Measurements from ENCODE around the gene STAMBP. TPM values are rescaled to one million over a fixed set of nuclear protein-coding genes. Genes with fewer than 3 reads are reported as not detected.

STAMBP gene
- total and polyA plus RNA-seq, 9 of the 15 experiments (the other 6 are each of a cell fraction or from before 2014, with no cell fraction given) = 36.9 to 75.2 (median 48.8) TPM

DNA sequence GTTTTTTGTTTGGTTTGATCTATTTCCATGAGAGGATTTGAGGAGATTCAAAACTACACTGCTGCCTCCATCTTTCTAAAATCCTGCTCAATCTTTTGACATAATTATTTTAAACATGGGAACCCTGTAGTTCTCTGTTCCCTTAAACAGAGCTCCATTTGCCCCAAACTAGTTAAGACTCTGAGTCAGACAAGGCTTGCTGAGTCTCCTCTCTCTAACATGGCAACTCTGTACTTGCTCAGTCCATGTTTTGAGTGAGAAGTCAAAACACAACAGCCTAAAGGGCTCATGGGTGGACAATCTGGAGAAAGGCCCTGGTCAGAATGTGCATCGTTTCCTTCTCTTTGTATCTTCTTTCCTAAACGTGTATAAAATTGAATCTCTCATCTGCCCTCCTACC, 7.1 kb upstream of the STAMBP start (continued):
- TF ChIP-seq, protein P1, sequence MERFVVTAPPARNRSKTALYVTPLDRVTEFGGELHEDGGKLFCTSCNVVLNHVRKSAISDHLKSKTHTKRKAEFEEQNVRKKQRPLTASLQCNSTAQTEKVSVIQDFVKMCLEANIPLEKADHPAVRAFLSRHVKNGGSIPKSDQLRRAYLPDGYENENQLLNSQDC (CRISPR knock-in tag; IDR thresholded peaks at IDR 0.05) = no peak
- no peak for TF ChIP-seq RAD51 (IDR thresholded peaks at IDR 0.05; ENCODE audit: borderline replicate concordance, low read depth)

DNA sequence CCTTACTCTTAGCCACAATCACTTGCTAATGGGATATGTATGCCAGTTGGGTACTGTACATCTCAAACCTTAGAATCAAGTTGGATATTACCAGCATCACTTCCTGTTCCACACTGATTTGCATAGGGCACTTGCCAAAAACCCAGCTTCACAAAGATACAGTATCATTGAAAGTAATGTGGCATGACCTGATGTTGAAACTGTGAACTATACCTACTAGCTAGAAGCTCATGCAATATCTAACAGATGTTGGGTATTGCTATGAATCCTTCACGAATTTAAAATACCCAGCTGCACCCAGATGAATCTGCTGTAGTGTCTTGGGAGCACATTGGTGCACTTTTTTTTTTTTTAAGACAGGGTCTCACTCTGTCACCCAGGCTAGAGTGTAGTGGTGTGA, 6.5 kb upstream of the STAMBP start:
- Histone ChIP-seq H3K9me1 (ENCODE audit: control insufficient read depth, insufficient read depth, low read length) (no peaks in the 10 kb centered on the region), H3K27me3 (ENCODE audit: control insufficient read depth in 2 of 2, insufficient read depth in 2 of 2, low read length in 2 of 2) (no peaks in the 10 kb centered on the region), H3K9me3 (replicated peaks; ENCODE audit: control insufficient read depth, insufficient read depth, low read depth, low read length) (no peaks in the 10 kb centered on the region), H3K9ac (ENCODE audit: insufficient read depth in 1 of 2, low read depth in 2 of 2, low read length in 2 of 2) (no peak overlapping the region), H3K36me3 (ENCODE audit: control insufficient read depth, insufficient read depth, low read length) (no peaks in the 10 kb centered on the region), H2AFZ (ENCODE audit: low read depth, low read length) (no peak overlapping the region), H4K20me1 (replicated peaks; ENCODE audit: control insufficient read depth, insufficient read depth, low read length) (no peaks in the 10 kb centered on the region), H3K4me1 (replicated peaks in 1 of 2; ENCODE audit: control insufficient read depth in 2 of 2, insufficient read depth in 2 of 2, low read length in 2 of 2) (peaks cover 4 to 6% of the 10 kb centered on the region in 2 experiments; a peak in 2 of 5 replicates), H3K27ac (ENCODE audit: extremely low read depth, low read depth, low read length) (no peak overlapping the region), H3K4me2 (ENCODE audit: insufficient read depth, low read length) (no peak overlapping the region), H3K4me3 (no peak overlapping the region), H3K79me2 (ENCODE audit: control insufficient read depth, insufficient read depth, low read length) (no peaks in the 10 kb centered on the region)
- POLR2A ChIA-PET = interaction anchor here (0.6 to 1.4 kb wide), 2 partner anchors 9 to 327 kb away, joined by 3 to 6 read pairs; no protein-coding TSS in a partner anchor
- CTCF ChIA-PET (ENCODE audit: low intra/inter-chr PET ratio) = interaction anchor here (0.5 to 0.6 kb wide), 2 partner anchors 40 to 258 kb away, joined by 3 read pairs; no protein-coding TSS in a partner anchor
- intact Hi-C loops (cut with micrococcal nuclease) (loop anchor here (10.0 kb wide), 7 partner anchors 147 to 573 kb away; partner anchors contain the start of genes BOLA3 and TET3), in situ Hi-C loops (cut with MboI) (no loop called here)
- no peak for DNase-seq (ENCODE audit: extremely low read depth in 1 of 4, low spot score in 3 of 4)
- FAIRE-seq = no peak
- ATAC-seq = no peak
- no TSS peak for BruUV-seq (replicated peaks)
- WGBS (ENCODE audit: insufficient coverage, low coverage, missing lambda C conversion rate) = 7% methylated on average over 1 of the region's 1 CpG
- TF ChIP-seq, protein P2, sequence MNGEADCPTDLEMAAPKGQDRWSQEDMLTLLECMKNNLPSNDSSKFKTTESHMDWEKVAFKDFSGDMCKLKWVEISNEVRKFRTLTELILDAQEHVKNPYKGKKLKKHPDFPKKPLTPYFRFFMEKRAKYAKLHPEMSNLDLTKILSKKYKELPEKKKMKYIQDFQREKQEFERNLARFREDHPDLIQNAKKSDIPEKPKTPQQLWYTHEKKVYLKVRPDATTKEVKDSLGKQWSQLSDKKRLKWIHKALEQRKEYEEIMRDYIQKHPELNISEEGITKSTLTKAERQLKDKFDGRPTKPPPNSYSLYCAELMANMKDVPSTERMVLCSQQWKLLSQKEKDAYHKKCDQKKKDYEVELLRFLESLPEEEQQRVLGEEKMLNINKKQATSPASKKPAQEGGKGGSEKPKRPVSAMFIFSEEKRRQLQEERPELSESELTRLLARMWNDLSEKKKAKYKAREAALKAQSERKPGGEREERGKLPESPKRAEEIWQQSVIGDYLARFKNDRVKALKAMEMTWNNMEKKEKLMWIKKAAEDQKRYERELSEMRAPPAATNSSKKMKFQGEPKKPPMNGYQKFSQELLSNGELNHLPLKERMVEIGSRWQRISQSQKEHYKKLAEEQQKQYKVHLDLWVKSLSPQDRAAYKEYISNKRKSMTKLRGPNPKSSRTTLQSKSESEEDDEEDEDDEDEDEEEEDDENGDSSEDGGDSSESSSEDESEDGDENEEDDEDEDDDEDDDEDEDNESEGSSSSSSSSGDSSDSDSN (IDR thresholded peaks at IDR 0.05; ENCODE audit: borderline replicate concordance in 1 of 2, low read depth in 2 of 2, low read length in 2 of 2) = no peak
- TF ChIP-seq GTF2A2 (tag; IDR thresholded peaks at IDR 0.05) = no peak
- no peak for TF ChIP-seq FOXK1 (CRISPR knock-in tag; IDR thresholded peaks at IDR 0.05; ENCODE audit: borderline replicate concordance)
- no peak for TF ChIP-seq SMAD1 (IDR thresholded peaks at IDR 0.05; ENCODE audit: low read depth, low read length, partially characterized antibody)
- no peak for TF ChIP-seq ZBTB8A (IDR thresholded peaks at IDR 0.05; ENCODE audit: partially characterized antibody)
- TF ChIP-seq ZNF561 (CRISPR knock-in tag; conservative IDR thresholded peaks at IDR 0.05) = no peak
- TF ChIP-seq SRF (CRISPR knock-in tag; IDR thresholded peaks at IDR 0.05) = no peak
- TF ChIP-seq ZNF174 (CRISPR knock-in tag; IDR thresholded peaks at IDR 0.05) = no peak
